ENCODE data around the gene TADA2A.
"Not testable (repeated sequence)": the region's sequence is repeated elsewhere in the genome, so short reads cannot be mapped to it uniquely, and the experiment has no call there.

TADA2A gene

GRCh38 chr17:37447641-37448040 lies 41.0 kb downstream of the TADA2A start:
- Histone ChIP-seq H3K27ac (peak overlapping the region in 4 of 21 experiments; percentile 7 to 58 (median 36)), H3K4me3 (no peak overlapping the region)

DNA sequence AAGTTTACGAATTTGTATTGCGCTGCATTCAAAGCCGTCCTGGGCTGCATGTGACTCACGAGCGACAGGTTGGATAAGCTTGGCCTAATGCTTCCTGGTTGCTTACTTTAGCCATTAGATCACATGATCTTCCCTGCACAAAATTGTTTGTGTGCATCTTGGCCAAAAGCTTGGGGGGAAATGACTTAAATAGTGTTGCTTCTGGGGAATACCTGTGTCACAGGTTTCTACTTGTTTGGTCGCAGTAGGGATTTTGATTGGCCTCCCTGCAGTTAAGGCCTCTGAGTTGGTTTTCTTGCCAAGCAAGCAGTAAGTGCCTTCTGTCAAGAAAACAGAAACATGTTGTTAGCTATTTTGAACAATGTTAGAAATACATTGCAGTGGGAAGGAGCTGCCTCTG lies 43.4 kb downstream of the TADA2A start:
- Histone ChIP-seq H3K27ac (peak overlapping the region in 16 of 21 experiments; percentile 5 to 71 (median 44)), H3K4me3 (no peak overlapping the region)

DNA sequence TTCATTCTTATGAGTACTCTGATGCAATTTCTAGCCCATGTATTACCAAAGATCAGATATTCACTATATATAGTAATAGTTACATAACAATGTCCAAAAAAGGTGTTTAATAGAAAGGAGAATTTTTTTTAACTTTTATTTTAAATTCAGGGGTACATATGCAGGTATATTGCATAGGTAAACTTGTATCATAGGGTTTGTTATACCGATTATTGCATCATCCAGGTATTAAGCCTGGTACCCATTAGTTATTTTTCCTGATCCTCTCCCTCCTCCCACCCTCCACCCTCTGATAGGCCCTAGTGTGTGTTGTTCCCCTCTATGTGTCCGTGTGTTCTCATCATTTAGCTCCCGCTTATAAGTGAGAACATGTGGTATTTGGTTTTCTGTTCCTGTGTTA lies 51.1 kb downstream of the TADA2A start:
- H3K4me3 ChIP-seq, H3K27ac ChIP-seq: not testable (repeated sequence)

GRCh38 chr17:37458805-37459204 lies 52.1 kb downstream of the TADA2A start:
- Histone ChIP-seq H3K4me3 (no peak overlapping the region), H3K27ac (no peak overlapping the region)

DNA sequence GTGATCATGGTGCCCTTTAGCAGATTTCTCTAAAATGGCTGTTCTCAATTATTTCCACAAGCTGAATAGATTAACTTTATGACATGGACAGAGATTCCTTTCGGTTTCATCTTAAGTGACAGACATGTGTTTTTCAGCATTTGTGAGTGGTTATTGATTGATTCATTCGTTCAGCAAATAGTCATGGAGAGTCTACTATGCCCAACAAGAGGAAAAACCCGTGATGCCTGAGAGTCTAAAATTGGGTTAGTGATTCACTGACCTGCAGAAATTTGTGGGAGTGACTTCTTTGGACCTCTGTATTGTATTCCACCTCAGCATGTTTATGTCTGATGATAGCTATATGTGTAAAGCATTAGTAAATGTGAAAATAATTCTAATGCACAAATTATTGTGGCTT lies 55.0 kb downstream of the TADA2A start:
- Histone ChIP-seq H3K27ac (peak overlapping the region in 1 of 21 experiments; percentile 42), H3K4me3 (no peak overlapping the region)

GRCh38 chr17:37462492-37462891 lies 55.8 kb downstream of the TADA2A start:
- H3K4me3 ChIP-seq: no peak overlapping the region
- no peak overlapping the region for H3K27ac ChIP-seq

- Histone ChIP-seq H3K27ac (no peak overlapping the region), H3K4me3 (no peak overlapping the region)
Measured at GRCh38 chr17:37463039-37463438, 56.4 kb downstream of the TADA2A start.

GRCh38 chr17:37465069-37465616 lies 58.5 kb downstream of the TADA2A start:
- H3K27ac ChIP-seq: peak overlapping the region in 8 of 21 experiments; percentile 2 to 60 (median 30)
- no peak overlapping the region for H3K4me3 ChIP-seq

GRCh38 chr17:37466471-37466870 lies 59.8 kb downstream of the TADA2A start:
- Histone ChIP-seq H3K4me3 (no peak overlapping the region), H3K27ac (peak overlapping the region in 9 of 21 experiments; percentile 6 to 55 (median 27))

DNA sequence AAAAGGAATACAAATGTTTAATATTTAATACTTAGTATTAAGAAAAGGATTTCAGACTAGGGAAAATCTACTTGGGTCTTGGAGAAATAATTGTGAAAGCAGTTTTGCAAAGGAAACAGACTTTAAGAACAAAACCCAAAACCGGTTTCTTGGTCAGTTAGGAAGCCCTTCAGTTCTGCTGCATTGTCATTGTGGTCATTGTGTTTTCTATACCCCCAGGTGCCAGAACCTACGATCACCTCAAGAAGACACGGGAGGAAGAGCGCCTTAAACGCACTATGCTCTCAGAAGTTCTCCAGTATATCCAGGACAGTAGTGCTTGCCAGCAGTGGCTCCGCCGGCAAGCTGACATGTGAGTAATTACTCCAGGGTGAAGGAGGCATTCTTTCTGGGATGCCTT lies 63.5 kb downstream of the TADA2A start:
- no peak overlapping the region for H3K27ac ChIP-seq
- H3K4me3 ChIP-seq: no peak overlapping the region

DNA sequence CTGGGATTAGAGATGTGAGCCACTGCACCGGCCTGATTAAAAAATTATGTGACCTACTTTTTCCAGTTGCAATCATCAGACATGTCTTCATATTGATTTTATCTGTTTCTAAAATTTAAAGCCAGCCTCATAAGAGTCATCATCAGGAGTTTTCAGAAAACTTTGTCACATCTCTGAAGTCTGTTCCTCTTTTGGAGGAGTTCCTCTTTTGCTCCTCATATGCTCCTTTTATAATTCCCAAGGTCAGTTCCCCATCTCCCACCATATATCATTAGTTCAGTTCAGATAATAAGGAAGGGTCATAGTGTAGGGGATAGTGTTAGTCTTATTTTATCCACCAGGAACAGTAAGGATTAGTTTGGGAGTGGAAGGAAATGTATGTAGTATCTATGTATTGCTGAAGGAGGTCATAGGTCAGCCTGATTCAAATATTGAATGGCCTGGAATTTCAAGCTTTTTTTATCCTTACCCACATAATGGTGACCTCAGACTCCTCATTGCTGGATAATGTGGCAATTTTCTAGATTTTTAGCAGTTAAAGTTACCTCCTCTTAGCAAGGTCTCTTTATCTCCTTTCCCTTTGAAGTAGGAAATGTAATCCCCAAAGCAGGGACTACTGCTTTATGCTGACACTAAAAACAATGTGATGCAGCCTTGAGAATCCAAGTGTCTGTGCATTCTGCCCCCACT lies 69.2 kb downstream of the TADA2A start:
- H3K4me3 ChIP-seq: no peak overlapping the region
- peak overlapping the region in 18 of 21 experiments; percentile 24 to 80 (median 60) for H3K27ac ChIP-seq

DNA sequence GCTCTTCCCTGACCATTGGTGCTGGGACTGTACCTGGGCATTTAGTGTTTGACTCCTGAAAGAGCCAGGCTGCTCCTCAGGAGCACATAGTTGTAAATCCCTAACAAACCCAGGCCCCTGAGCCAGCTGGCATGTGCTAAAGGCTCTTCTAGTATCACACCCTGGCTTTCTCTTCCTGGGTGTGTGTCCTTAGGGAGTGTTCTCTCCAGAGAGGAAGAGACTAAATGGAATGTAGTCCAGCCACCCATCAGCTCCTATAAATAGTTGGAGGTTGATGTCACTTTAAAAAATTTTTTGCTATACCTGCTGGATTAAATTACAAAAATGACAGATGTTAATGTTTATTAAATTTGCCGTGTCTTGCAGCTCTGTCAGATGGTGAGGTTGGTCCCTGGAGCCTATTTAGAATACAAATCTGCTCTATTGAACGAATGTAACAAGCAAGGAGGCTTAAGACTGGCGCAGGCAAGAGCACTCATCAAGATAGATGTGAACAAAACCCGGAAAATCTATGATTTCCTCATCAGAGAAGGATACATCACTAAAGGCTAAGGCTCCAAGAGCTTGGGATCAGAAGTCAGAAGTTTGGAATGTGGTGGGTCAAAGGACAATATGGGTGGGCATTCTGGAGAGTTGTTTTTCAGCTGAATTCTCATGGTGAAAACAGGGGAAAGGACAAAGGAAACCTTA lies 69.9 kb downstream of the TADA2A start:
- H3K4me3 ChIP-seq: no peak overlapping the region
- peak overlapping the region in 19 of 21 experiments; percentile 16 to 80 (median 59) for H3K27ac ChIP-seq

- peak overlapping the region in 7 of 21 experiments; percentile 18 to 73 (median 43) for H3K27ac ChIP-seq
- H3K4me3 ChIP-seq: no peak overlapping the region
Measured at GRCh38 chr17:37478187-37478586, 71.5 kb downstream of the TADA2A start.

- peak overlapping the region in 2 of 21 experiments; percentile 24 to 36 for H3K27ac ChIP-seq
Measured at GRCh38 chr17:37479025-37479424, 72.3 kb downstream of the TADA2A start.

DNA sequence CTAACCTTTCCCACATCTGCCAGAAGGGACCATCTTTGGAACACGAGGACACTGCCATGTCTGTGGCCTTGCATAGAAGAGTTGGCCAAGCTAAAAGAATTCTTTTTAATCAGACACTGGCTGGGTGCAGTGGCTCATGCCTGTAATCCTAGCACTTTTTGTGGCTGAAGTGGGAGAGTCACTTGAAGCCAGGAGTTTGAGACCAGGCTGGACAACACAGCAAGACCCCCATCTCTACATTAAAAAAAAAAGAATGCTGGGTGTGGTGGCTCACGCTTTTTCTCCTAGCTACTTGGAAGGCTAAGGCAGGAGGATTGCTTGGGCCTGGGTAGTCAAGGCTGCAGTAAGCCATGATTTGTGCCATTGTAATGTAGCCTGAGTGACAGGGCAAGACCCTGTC lies 73.7 kb downstream of the TADA2A start:
- H3K4me3 ChIP-seq: no peak overlapping the region

More at GRCh38 chr17:37479025-37479424, 72.3 kb downstream of the TADA2A start:
- H3K4me3 ChIP-seq: no peak overlapping the region

DNA sequence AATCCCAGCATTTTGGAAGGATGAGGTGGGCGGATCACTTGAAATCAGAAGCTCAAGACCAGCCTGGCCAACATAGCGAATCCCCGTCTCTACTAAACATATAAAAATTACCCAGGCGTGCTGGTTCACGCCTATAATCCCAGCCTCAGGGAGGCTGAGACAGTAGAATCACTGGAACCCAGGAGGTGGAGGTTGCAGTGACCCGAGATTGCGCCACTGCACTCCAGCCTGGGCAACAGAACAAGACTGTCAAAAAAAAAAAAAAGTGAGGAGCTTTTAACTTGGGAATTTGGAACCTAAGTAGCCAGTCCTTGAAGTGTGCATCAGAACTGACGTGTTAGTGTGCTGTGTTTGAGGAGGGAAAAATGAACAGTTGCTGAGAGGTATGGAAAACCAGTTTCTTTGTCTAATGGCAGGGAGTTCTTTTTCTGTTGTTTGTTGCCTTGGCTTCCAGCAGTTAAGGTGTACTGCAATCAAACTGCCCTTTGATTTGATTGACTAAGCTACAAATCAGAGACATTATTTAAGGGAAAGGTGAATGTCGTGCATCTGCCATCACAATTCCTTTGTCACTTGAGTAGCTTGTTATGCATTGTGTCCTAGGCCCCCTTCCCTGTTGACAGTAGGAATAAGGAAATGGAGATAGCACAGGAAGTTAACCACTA lies 74.4 kb downstream of the TADA2A start:
- Histone ChIP-seq H3K27ac (peak overlapping the region in 4 of 21 experiments; percentile 20 to 47 (median 32)), H3K4me3 (no peak overlapping the region)

More for the DNA sequence above, 73.7 kb downstream of the TADA2A start:
- H3K27ac ChIP-seq: peak overlapping the region in 1 of 21 experiments; percentile 14

DNA sequence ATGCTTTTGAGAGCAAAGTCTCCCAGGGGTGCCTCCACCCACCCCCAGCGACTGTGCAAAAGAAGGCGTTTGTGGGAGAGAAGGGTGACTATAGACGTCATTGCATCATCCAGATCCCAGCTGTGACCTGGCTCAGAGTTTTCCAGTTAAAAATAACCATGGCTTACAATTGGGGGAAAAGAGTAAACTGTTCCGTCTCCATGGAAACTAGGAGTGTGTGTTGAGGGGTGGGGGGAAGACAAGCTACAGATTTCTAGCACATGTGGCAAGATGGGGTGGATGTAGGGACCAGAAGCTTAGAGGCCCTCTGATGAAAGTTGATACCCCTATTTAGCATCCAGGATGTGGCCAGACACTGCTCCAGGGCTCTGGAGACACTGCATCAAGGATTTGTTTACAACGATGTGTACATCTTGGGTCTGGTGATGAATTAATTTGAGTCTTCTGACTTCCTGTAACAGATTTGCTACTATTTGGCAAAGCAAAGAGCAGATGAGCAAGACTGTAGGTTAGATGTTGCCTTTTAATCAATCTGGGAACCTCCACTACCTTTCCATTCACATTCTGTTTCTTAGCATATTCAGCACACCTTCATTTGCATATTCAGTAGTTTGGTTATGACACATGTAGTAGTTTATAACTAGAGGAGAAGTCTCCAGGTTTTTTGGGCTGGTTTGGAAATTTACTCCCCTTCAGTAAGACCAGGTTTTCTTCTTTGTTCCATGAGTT lies 76.8 kb downstream of the TADA2A start:
- peak overlapping the region in 4 of 21 experiments; percentile 4 to 44 (median 32) for H3K27ac ChIP-seq
- H3K4me3 ChIP-seq: no peak overlapping the region

GRCh38 chr17:37485938-37486570 lies 79.4 kb downstream of the TADA2A start:
- H3K27ac ChIP-seq: peak overlapping the region in 8 of 21 experiments; percentile 9 to 99 (median 49)
- H3K4me3 ChIP-seq: no peak overlapping the region

Data from skin epidermis (tissue), 12 donors.